GM19351 (cell line): ENCODE results near the gene HSPD1.
A peak's percentile ranks its signal among the peaks of the same experiment; 100 is the strongest.
"Not testable (repeated sequence)": the region's sequence is repeated elsewhere in the genome, so short reads cannot be mapped to it uniquely, and the experiment has no call there.

Experiments used
- ATAC-seq: cut with Tn5 transposase; IDR thresholded peaks from one replicate; pipeline ENCODE4 v1.9.1; 2021; ENCODE audit warnings: mild to moderate bottlenecking, moderate library complexity; ENCODE audit not compliant: unreplicated experiment

HSPD1 gene

GRCh38 chr2:197497326-197497725, 2.3 kb downstream of the HSPD1 start:
- ATAC-seq = no peak

- ATAC-seq = no peak
Observed at GRCh38 chr2:197496695-197497094, 2.9 kb downstream of the HSPD1 start.

GRCh38 chr2:197495433-197496134, 4.1 kb downstream of the HSPD1 start:
- ATAC-seq = no peak

- no peak for ATAC-seq
Observed at GRCh38 chr2:197487385-197487784, 12.3 kb downstream of the HSPD1 start.

- ATAC-seq = no peak
Observed at GRCh38 chr2:197486175-197486574, 13.5 kb downstream of the HSPD1 start.

- not testable (repeated sequence) for ATAC-seq
Observed at GRCh38 chr2:197484248-197484647, 15.4 kb downstream of the HSPD1 start.

- no peak for ATAC-seq
Observed at GRCh38 chr2:197480165-197481036, 19.2 kb downstream of the HSPD1 start.

- no peak for ATAC-seq
Observed at GRCh38 chr2:197477797-197478196, 21.8 kb downstream of the HSPD1 start.

GRCh38 chr2:197472166-197472565, 27.5 kb downstream of the HSPD1 start:
- ATAC-seq = no peak

- ATAC-seq = no peak
Observed at GRCh38 chr2:197464175-197464574, 35.5 kb downstream of the HSPD1 start.

- no peak for ATAC-seq
Observed at GRCh38 chr2:197461057-197461456, 38.6 kb downstream of the HSPD1 start.

- no peak for ATAC-seq
Observed at GRCh38 chr2:197460649-197461048, 39.0 kb downstream of the HSPD1 start.

GRCh38 chr2:197455428-197455827, 44.2 kb downstream of the HSPD1 start:
- ATAC-seq = no peak

GRCh38 chr2:197454923-197455322, 44.7 kb downstream of the HSPD1 start:
- no peak for ATAC-seq

- ATAC-seq = peak; percentile 39
Observed at GRCh38 chr2:197453914-197454398, 45.7 kb downstream of the HSPD1 start.

- ATAC-seq = peak; percentile 88
Observed at GRCh38 chr2:197453123-197453913, 46.3 kb downstream of the HSPD1 start, which contains the start of gene COQ10B. Gene COQ10B (plus strand): TSS chr2:197453552. CDS start chr2:197453561, 9 bp downstream.

- ATAC-seq = no peak
Observed at GRCh38 chr2:197452754-197453122, 46.9 kb downstream of the HSPD1 start.

- not testable (repeated sequence) for ATAC-seq
Observed at GRCh38 chr2:197450935-197451358, 48.7 kb downstream of the HSPD1 start.

GRCh38 chr2:197450465-197450864, 49.2 kb downstream of the HSPD1 start:
- ATAC-seq = no peak

GRCh38 chr2:197446844-197447243, 52.8 kb downstream of the HSPD1 start:
- ATAC-seq = no peak

GRCh38 chr2:197445746-197446145, 53.9 kb downstream of the HSPD1 start:
- ATAC-seq = no peak
